Subcutaneous adipose tissue (tissue), 4 donors: ENCODE data around the gene CISH. TPM values are rescaled to one million over a fixed set of nuclear protein-coding genes. Genes with fewer than 3 reads are reported as not detected.

ENCODE experiments used
- CTCF ChIP-seq: fragments of 450-650 bp; IDR thresholded peaks from one replicate; pipeline ENCODE4 v1.5.1; 2016; ENCODE audit warnings: low read depth, mild to moderate bottlenecking, control low read depth, antibody characterized with exemption, moderate library complexity
- total RNA-seq, 4 donors: library from RNA; depleted of rRNA; stranded (reverse); fragments of >200 nt; gene quantifications; one replicate each; pipeline ENCODE4 v1.1.0, GENCODE V29; 2016

The CISH gene
- total RNA-seq, 4 donors from 2014 or later = 3.5 to 25.9 (median 11.0) TPM

- no peak for TF ChIP-seq CTCF
Observed at GRCh38 chr3:50575372-50575771, 36.2 kb downstream of the CISH start.

- no peak for TF ChIP-seq CTCF
Observed at GRCh38 chr3:50574444-50574831, 37.1 kb downstream of the CISH start.

- TF ChIP-seq CTCF = no peak
Observed at GRCh38 chr3:50573566-50574443, 37.8 kb downstream of the CISH start.

GRCh38 chr3:50572801-50573371 lies 38.7 kb downstream of the CISH start:
- no peak for TF ChIP-seq CTCF

GRCh38 chr3:50572158-50572557 lies 39.4 kb downstream of the CISH start:
- TF ChIP-seq CTCF = no peak

GRCh38 chr3:50571486-50571885 lies 40.1 kb downstream of the CISH start:
- no peak for TF ChIP-seq CTCF

- no peak for TF ChIP-seq CTCF
Observed at GRCh38 chr3:50570508-50571279, 40.9 kb downstream of the CISH start.
